T-helper 22 cell (primary cell): ENCODE results near the gene APH1B.
"Not testable (repeated sequence)": the region's sequence is repeated elsewhere in the genome, so short reads cannot be mapped to it uniquely, and the experiment has no call there.

Source experiments
- DNase-seq: peaks from one replicate; pipeline ENCODE4 v3.0.0-alpha.2; 2020; ENCODE audit warnings: low read depth

Gene APH1B

DNA sequence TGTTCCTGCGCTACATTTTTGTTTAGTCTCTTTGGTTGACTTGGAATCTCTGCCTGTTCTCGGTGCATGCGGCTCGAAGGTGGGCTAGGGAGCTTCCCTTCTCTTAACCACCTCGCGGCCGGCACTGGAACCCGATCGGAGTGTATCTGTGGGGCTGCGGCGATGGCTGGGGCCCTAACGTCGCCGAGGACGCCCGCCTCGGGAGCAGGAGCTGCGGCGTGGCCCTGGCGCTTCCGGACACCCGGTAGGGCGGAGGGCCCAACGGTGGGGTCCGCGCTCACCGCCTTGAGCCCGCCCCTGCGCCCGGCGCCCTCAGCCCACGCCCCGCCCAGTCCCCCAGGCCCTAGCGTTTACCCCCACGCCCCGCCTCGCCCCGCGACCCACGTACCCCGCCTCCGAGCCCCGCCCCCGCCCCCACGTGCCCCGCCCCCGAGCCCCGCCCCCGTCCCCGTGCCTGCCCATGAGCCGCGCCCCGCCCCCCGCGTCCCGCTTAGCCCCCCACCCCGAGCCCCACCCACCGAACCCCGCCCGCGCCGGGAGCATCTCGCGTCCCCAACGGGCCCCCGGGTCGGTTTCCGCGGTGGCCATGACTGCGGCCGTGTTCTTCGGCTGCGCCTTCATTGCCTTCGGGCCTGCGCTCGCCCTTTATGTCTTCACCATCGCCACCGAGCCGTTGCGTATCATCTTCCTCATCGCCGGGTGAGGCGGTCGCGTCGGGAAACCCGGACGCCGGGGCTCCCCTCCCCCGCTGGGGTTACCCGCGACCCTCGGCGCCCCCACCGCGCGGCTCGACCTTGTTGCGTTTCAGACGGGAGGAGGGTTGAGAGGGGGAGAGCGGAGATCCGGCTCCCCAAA is at the start of gene APH1B:
Gene APH1B (plus strand): TSS at position 568 of the 855 bp plus-strand sequence. CDS start 19 bp downstream, at position 587.
- peak; percentile 81 for DNase-seq

DNA sequence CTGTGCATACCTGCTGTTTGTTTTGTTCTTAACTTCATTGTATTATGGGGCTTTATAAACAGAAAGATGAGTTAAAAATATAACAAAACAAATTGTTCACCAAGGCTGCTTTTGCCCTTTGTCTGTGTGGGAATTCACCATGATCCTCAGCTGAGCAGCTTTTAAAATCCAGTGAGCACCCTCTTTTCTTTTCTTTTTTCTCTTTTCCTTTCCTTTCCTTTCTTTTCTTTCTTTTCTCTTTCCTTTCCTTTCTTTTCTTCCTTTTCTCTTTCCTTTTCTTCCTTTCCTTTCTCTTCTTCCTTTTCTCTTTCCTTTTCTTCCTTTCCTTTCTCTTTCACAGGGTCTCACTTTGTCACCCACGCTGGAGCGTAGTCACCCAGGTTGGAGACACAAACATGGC is 49.7 kb upstream of the APH1B start:
- DNase-seq = no peak

DNA sequence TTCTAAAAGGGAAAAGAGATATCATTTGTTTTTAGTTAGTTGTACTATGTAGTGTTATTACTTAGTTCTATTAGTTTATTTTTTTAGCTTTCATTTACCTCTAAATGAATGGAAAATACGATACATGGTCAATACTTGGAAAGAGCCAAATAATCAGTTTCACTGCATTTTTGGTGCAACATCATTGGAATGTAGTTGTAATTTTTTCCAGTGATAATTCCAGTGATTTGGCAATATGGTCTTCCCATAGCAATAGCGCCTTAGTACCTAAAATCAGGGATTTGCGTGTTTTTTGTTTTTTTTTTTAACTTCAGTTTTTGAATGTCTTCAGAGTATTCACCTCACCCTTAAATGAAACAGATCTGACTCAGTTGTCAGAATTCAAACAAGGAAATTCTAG is 46.2 kb upstream of the APH1B start:
- DNase-seq = no peak

DNA sequence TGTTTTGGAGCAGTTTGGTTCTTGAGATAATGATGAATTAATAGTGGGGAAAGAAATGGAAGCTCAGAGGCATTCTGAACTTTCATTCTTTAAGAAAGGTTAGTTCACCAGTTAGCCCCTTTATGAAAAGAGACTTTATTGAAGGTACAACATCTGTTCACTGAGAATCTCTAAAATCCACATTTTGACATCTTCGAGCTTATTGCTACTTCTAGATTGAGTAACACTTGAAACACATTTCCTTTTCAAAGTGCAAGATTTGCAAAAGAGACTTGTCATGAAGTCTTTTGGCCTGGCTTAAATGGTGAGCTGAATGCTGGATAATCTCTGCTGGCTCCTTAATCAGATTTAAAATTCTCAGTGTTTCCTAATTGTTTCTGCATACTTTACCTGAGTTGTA is 45.7 kb upstream of the APH1B start:
- no peak for DNase-seq

DNA sequence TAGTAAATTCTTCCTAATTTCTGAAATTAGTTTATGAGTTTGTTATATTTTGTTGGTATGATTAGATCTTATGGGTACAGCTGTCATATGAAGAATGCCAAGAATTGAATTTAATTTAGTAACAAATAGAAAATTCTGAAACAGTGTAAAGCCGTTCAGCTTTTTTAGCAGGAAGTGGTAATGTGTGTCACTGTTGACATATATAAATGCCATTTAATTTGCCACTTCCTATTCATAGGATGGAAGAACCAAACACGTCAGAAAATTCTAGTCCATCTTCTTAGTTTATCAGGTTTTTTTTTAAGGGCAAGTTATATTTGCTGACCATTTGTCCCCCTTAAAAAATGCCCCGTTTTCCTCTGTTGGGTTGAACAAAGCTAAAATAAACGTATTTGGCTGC is 45.0 kb upstream of the APH1B start:
- DNase-seq = no peak

DNA sequence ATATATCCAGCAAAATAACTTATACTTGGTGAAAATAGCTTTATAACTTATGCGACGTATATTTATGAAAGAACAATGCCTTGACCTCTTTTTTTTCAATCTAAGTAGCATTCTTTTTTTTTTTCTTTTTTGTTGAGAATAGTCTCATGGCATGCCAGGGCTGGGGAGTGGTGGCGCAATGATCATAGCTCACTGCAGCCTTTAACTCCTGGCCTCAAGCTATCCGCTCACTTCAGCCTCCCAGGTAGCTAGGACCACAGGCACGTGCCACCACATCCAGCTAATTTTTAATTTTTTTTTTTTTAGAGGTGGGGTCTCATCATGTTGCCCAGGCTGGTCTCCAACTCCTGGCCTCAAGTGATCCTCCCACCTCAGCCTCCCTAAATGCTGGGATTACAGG is 44.5 kb upstream of the APH1B start:
- no peak for DNase-seq

DNA sequence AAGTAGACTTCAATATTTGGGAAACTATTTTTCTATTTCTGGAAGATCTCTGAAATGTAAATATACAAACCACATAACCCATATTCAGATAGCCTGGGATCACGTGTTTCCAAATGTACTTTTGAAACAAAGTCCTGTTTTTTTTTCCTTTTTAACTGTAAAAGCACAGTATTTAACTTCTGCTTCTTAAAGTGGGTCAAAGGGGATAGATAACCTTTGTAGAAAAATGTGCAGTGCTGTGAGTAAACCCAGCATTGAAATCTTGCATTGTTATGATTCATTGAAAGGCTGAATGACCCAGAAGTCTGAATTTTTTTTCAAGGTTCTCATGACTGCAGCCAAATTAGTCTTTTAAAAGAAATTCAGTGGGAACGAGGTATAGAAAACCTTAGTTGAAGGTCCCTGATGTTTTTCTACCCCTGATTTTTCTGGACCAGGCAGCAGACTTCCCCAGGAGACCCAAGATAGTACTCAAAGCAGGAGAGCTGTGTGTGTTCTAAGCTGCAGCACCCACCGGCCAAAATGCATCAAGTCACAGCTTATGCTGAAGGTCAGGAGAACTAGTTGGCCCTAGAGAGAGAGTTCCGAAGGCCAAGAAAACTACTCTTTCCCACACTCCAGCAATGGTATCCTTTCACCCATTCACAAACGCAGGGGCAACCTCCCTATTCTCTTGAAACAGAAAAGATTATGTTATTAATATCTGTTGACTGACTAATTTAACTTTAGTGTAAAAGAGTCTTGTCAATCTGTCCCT is 43.6 kb upstream of the APH1B start:
- no peak for DNase-seq

DNA sequence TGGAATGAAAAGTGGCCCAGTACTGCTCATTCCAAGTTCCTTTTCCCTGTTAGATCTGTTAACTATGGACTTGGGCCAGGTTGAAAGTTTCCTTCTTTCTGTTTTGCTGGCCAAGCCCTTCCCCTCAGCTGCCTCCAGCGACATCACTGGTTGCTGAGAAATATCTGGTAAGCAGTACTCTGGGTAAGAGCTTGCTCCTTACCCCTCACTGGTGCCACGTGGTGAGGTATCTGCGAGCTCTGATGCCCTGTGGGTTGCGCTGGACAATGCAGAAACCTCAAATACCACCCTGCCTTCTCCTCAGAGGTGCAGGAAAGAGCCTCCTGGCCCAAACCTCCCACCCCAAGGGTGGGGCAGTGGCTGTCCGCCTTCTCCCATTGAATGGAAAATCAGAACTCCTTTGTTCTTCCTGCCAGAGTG is 42.9 kb upstream of the APH1B start:
- DNase-seq = no peak

DNA sequence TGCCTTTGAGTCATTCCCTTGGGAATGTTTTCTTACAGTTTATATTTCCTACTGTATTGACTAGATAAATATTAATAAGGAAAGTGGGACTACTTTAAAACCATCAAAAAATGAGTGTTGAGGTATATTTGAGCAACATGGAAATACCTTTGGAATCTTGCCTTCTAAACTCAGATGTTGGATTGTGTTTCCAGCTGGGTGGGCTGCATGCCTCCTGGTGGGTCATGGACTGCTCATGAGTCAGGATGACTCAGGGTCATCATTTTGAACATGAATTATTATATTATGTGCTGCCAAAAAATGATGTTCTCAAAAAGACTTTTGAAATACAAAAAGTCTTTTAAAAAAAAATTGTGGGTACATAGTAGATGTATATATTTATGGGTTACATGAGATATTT is 41.1 kb upstream of the APH1B start:
- no peak for DNase-seq

DNA sequence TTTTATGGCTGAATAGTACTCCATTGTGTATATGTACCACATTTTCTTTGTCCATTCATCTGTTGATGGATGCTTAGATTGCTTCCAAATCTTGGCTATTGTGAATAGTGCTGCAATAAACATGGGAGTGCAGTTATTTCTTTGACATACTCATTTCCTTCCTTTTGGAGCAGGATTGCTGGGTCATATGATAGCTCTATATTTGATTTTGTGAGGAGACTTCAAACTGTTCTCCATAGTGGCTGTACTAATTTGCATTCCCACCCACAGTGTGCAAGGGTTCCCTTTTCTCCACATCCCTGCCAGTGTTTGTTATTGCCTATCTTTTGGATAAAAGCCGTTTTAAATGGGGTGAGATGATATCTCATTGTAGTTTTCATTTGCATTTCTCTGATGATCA is 40.3 kb upstream of the APH1B start:
- DNase-seq = not testable (repeated sequence)

DNA sequence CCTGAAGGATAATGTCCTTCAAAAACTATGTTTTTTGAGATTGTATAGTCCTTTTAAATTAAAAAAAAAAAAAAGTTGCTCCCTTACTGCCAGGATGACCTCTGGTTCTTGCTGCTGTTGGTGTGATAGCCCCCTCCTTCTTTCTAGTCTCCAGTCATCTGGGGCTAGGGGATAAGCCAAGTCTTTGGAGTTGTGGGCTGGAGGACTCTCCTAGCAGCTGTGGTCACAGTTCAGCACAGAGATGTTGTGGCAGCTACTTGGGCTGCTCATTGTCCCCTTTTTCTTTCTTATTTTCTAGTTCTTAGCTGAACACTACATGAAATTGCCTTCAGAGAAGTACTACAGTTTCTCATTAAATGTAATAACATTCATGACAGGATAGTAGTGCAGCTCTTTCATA is 39.2 kb upstream of the APH1B start:
- DNase-seq = no peak

DNA sequence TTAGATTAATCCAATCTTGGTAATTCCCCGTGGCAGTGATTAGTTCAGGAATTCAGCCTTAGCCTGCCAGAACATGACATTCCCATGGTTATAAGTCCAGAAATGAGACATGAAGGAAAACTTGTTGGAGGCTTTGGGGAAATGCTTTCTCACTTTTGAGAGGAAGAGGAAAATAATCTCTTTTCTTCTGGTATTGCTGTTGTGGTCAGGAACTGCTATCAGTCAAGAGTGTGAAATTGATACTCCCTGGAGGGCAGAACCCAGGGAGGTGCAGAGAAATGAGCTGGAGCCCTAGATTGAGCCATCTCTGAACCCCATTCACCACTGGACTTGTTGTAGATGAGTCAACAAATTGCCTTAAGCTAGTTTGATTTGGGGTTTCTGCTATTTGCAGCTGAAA is 38.6 kb upstream of the APH1B start:
- no peak for DNase-seq

DNA sequence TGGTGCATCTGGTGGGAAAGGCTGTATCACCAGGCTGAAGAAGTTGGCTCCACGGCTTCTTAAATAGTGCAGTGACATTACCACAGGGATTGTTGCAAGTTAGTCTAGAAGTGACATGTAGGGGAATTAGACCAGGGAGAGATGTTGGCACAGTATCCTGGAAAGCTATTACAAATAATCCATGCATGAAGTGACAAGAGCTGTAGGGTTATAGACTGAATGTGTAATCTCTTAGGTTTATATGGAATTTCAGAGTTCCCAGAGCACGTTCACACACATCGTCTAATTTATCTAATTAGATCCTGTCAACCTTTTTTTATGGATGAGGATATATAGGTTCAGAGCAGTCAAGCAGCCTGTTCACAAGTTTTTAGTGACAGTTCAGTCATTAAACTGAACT is 37.3 kb upstream of the APH1B start:
- no peak for DNase-seq

DNA sequence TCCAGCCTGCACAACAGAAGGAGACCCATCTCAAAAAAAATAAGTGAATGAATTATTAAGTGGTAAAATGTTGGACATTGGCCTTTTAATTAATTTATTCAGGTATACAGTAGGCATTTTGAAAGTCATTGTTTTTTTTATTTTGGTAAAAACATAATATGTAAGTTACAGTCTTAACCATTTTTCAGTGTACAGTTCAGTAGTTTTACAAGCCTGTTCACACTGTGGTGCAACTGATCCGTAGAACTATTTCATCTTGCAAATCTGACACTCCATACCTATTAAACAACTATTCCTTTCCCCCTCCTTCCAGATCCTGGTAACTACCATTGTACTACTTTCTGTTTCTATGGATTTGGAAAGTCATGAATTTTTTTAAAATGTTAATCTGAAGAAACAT is 36.1 kb upstream of the APH1B start:
- DNase-seq = no peak

DNA sequence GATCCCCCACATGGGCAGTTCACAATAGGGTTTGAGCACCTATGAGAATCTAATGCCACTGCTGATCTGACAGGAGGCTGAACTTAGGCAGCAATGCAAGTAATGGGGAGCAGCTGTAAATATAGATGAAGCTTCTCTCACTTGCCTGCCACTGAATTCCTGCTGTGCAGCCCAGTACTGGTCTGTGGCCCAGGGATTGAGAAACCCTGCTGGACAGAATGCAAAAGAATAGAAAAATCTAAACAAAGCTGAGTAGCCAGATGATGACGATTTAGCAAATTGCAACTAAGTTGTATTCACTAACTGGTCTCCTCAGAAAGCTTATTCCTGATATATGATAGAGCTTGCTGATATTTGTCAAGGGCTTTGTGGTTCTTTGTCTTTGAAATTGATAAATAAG is 34.3 kb upstream of the APH1B start:
- DNase-seq = no peak

DNA sequence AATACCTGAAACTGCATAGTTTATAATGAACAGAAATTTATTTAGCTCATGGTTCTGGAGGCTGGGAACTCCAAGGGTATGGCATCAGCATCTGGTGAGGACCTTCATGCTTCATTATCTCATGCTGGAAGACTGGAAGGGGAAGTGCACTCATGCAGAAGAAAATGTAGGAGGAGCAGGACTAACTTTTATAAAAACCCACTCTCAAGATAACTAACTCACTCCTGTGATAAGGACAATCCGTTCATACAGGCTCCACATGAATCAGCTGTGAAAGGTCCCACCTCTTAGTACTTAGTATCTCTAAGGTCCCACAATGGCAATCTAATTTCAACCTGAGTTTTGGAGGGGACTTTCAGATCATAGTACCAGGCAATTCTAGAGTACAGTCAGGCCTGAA is 33.6 kb upstream of the APH1B start:
- DNase-seq = no peak

DNA sequence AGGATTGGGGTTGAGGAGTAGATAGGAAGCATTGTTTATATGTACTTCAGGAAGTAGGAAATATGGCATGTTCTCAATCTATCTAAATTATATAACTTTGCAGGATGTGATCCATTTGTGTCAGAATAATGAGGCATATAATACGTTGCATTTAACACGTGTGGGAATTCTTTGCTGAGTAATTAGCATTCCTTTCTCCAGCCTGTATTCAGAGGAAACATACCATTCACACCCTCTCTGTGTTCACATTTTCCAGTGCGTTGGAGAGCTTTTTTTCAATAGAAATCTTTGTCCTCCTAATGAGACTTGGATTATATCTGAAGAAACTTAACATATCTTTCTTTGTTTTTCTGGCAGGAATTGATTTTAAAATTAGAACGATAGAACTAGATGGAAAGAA is 33.0 kb upstream of the APH1B start:
- no peak for DNase-seq

DNA sequence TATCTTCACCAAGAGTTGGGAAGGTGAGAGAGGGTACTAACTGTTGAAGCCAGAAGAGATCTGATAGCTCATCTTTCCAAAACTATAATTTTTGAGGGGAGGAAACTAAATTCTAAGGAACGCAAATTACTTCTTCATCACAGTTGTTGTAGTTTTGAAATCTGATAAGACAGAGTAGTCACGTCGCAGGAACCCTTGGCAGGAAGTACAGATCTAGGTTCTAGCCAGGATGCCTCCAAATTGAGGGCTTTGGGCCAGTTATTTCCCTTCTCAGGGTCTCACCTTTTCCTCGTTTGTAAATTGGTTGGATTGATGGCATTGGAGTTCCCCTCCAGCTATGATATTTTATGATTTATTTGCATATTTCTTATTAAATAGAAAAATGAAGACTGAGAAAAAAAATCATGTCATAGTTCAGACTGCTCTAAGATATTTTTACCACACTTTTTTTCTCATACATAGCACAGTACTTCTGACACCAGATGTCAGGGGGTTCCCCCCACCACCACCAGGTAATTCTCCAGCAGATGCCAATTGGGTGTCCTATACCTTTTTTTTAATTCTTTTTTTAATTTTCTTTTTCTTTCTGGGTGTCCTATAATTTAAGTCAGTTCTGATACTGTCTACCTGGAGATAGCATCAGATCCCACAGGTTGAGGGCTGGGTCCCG is 32.3 kb upstream of the APH1B start:
- DNase-seq = peak; percentile 5

DNA sequence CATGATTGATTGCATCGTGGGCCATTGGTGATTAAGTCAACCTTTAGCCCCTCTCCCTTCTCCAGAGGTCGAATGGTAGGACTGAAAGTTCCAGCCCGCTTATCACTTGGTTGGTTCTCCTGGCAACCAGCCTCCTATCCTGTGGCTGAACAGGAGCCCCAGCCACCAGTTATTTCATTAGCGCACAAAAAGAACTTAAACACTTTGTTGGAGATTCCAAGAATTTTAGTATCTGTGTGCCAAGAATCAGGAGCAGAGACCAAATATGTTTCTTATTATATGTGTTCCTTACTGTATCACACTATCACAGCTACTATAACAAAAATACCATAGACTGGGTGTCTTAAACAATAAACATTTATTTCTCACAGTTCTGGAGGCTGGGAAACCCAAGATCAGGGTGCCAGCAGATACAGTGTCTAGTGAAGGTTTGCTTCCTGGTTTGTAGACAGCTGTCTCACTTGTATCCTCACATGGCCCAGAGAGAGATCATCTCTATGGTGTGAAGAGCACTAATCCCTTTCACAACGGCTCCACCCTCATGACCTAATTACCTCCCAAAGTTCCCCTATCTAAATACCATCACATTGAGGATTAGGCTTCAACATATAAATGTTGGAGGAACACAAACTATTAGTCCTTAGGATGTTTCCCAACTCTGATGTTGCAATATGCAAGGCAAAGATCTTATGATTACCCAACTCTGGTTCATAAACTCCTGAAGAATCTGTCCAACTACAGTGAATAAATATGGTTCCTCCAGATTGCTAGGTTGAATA is 30.5 kb upstream of the APH1B start:
- no peak for DNase-seq

DNA sequence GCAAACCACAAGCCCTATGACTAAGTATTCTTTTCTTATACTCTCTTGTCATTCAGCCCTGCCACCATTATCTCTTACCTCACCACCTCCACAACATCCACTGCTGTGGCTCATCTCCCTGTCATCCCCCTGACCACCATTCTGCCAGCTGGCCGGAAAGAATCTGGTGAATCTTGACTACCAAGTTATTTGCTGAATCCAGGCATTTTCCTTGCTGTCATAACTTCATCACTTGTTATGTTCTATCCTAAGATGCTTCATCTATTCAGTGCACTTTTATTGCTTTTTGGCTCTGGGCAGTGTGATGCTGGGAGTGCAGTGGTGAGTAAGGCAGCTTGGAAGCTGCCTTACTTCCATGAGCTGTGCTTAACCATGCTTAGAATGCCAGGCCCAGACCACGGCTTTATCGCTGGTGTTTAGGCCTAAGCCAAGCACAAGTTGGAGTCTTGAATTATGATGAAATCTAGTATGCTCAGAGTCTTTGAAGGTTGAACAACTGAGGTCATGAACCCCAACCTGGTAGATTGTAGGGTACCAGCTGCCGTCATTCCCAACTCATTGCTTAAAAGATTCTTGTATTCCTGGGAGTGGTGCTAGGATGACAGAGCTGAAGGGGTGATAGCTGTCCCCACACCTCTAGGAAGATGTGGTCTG is 27.0 kb upstream of the APH1B start:
- DNase-seq = no peak

DNA sequence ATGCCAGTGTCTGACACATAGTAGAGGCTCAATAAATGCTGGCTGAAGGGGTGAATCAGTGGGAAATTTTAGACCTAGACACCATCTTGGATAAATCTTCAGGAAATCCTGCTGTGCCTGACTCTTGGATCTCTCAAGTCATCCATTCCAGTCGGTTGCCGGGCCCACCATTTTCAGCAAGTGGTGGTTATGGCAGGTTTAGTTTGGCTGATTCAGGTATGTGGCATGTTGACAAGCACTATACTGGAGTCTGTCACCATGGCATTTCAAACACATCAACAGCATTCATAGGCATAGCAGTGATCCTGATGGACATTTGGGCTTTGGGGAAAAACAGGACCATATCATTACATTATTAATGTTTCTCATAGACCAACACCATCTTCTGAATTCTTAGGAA is 25.7 kb upstream of the APH1B start:
- DNase-seq = no peak

DNA sequence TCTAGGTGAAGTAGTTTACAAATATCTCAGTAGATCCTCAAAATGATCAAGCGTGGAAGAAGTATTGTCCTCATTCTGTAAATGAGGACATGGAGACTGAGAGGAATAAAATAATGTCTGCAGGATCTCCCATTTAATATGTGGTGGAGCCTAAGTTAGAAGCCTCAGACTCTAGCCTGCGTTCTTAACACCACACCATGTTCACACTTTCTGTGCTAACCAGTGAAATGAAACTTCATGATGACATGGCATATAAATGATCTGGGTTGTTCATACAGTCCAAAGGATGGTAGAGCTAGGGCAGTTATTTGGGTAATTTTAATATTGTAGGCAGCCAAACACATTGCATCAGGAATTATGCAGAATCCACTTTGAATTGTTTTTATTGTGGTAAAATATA is 25.1 kb upstream of the APH1B start:
- no peak for DNase-seq
